GM10248 (cell line): ENCODE results near the gene HSD17B13.
"Not testable (repeated sequence)": the region's sequence is repeated elsewhere in the genome, so short reads cannot be mapped to it uniquely, and the experiment has no call there.

Source experiments
- CTCF ChIA-PET: fragments of 300-600 bp; sonication (Branson Sonifier 250); formaldehyde crosslinking; extraction: SDS; loops from one replicate; lab custom pipeline; 2021; ENCODE audit warnings: antibody characterized with exemption; lab: Yijun Ruan, JAX
- POLR2A ChIA-PET: fragments of 350-650 bp; sonication (Branson Sonifier 250); formaldehyde crosslinking; extraction: SDS; loops from one replicate; lab custom pipeline; 2020; ENCODE audit warnings: antibody characterized with exemption; lab: Yijun Ruan, JAX
- DNase-seq: peaks from one replicate; pipeline ENCODE4 v3.0.0; 2012; ENCODE audit errors: extremely low spot score
- CTCF ChIP-seq: IDR thresholded peaks from 2 replicates; pipeline ENCODE4 v1.5.1; 2012; ENCODE audit warnings: mild to moderate bottlenecking, low read depth; ENCODE audit errors: extremely low read depth, missing control alignments, control extremely low read depth

Gene HSD17B13

GRCh38 chr4:87286970-87287369, 35.7 kb downstream of the HSD17B13 start:
- CTCF ChIA-PET = no interaction called here
- POLR2A ChIA-PET = no interaction called here
- DNase-seq = no peak
- no peak for TF ChIP-seq CTCF

- POLR2A ChIA-PET, DNase-seq: not testable (repeated sequence)
- CTCF ChIA-PET = interaction anchor here (1.3 kb wide), 1 partner anchor 26 kb away, joined by 3 read pairs; no protein-coding TSS in a partner anchor
These were observed 38.4 kb downstream of the HSD17B13 start for GRCh38 chr4:87284268-87284667.

- DNase-seq = no peak
- TF ChIP-seq CTCF = no peak
- POLR2A ChIA-PET = no interaction called here
- CTCF ChIA-PET = no interaction called here
These were observed 39.5 kb downstream of the HSD17B13 start for GRCh38 chr4:87283151-87283550.

GRCh38 chr4:87281603-87282002, 41.1 kb downstream of the HSD17B13 start:
- TF ChIP-seq CTCF = no peak
- no peak for DNase-seq
- POLR2A ChIA-PET = no interaction called here
- CTCF ChIA-PET = no interaction called here

GRCh38 chr4:87278335-87278794, 44.3 kb downstream of the HSD17B13 start:
- ChIA-PET POLR2A (no interaction called here), CTCF (no interaction called here)
- DNase-seq = no peak
- no peak for TF ChIP-seq CTCF

- no peak for DNase-seq
- ChIA-PET CTCF (interaction anchor here (1.4 to 1.6 kb wide), 3 partner anchors 12 to 125 kb away, joined by 3 to 9 read pairs (median 4); no protein-coding TSS in a partner anchor), POLR2A (no interaction called here)
- TF ChIP-seq CTCF = no peak
These were observed 47.4 kb downstream of the HSD17B13 start for GRCh38 chr4:87275311-87275710.

- POLR2A ChIA-PET = no interaction called here
- TF ChIP-seq CTCF = no peak
- no peak for DNase-seq
- CTCF ChIA-PET = interaction anchor here (1.4 to 1.6 kb wide), 3 partner anchors 11 to 124 kb away, joined by 3 to 9 read pairs (median 4); no protein-coding TSS in a partner anchor
These were observed 47.9 kb downstream of the HSD17B13 start for GRCh38 chr4:87274803-87275202.
